Lung (tissue), 12 donors: ENCODE data around the gene FAM184A. TPM values are rescaled to one million over a fixed set of nuclear protein-coding genes. Genes with fewer than 3 reads are reported as not detected.

Source experiments
- ATAC-seq: fragments of 200-7000 bp; cut with Tn5 transposase; one replicate; pipeline ENCODE4 v1.9.1; 2020; ENCODE audit warnings: moderate number of reproducible peaks; ENCODE audit not compliant: insufficient read depth, low FRiP score
- DNase-seq, 3 donors: peaks; one replicate each; pipeline ENCODE4 v3.0.0-alpha.2; 2013 to 2017
- H3K27ac ChIP-seq, 2 donors: one replicate each; pipeline ENCODE4 v1.5.1; 2013; ENCODE audit warnings: mild to moderate bottlenecking in 2 of 2, moderate library complexity in 2 of 2, control low read depth in 1 of 2, inconsistent platforms in 1 of 2, low read depth in 1 of 2, low read length in 1 of 2
- H3K27me3 ChIP-seq, 3 donors: one replicate each; pipeline ENCODE4 v1.5.1; 2013; ENCODE audit warnings: low read length in 2 of 3; ENCODE audit not compliant: control insufficient read depth in 3 of 3, insufficient read depth in 3 of 3
- H3K36me3 ChIP-seq, 4 donors: one replicate each; pipeline ENCODE4 v1.5.1; 2013; ENCODE audit warnings: low read length in 4 of 4, mild to moderate bottlenecking in 1 of 4, moderate library complexity in 1 of 4; ENCODE audit not compliant: control insufficient read depth in 4 of 4, insufficient read depth in 4 of 4
- H3K4me1 ChIP-seq, 5 donors: one replicate each; pipeline ENCODE4 v1.5.1; 2013; ENCODE audit warnings: low read length in 5 of 5, mild to moderate bottlenecking in 2 of 5, moderate library complexity in 1 of 5; ENCODE audit not compliant: control insufficient read depth in 5 of 5, insufficient read depth in 5 of 5
- H3K4me3 ChIP-seq: one replicate; pipeline ENCODE4 v1.5.1; 2013; ENCODE audit warnings: mild to moderate bottlenecking, control low read depth, moderate library complexity
- H3K9ac ChIP-seq, 2 donors: one replicate each; pipeline ENCODE4 v1.5.1; 2013; ENCODE audit warnings: low read length in 2 of 2, control low read depth in 1 of 2; ENCODE audit not compliant: insufficient read depth in 1 of 2
- H3K9me3 ChIP-seq, 4 donors: one replicate each; pipeline ENCODE4 v1.5.1; 2013; ENCODE audit warnings: low read length in 3 of 4, mild to moderate bottlenecking in 1 of 4, moderate library complexity in 1 of 4; ENCODE audit not compliant: control insufficient read depth in 4 of 4, insufficient read depth in 3 of 4
- CTCF ChIP-seq: IDR thresholded peaks from 2 replicates; pipeline ENCODE4 v1.5.1; 2012; ENCODE audit warnings: mild to moderate bottlenecking; ENCODE audit errors: control extremely low read depth, extremely low read depth
- WGBS, 2 donors: extraction: QIAGEN DNeasy Blood & Tissue Kit; methylation state at CpG; one replicate each; pipeline ENCODE4 v1.1.7; 2013; 5-methylcytosine and 5-hydroxymethylcytosine counted together
- polyA plus RNA-seq, 2 donors: library from polyadenylated mRNA; stranded (reverse); fragments of 200-250 nt; gene quantifications; one replicate each; pipeline ENCODE4 v1.2.1, GENCODE V29; 2013
- total RNA-seq, 2 donors: library from RNA; depleted of rRNA in 1 of 2; stranded (reverse); fragments of >200 nt in 1 of 2; gene quantifications; one replicate each; pipeline ENCODE4 v1.2.1, GENCODE V29; 2014 to 2021
- donor health status: control.
- donor health status: control.
- donor health status: Bipolar disorder and iron deficiency.
- donor health status: healthy.
- donor health status: DM: yes; HTN: yes; CAD: no.

Gene FAM184A
- total and polyA plus RNA-seq, 4 donors: 4.4 to 63.4 (median 22.7) TPM

- no peak for TF ChIP-seq CTCF
- 30 to 62% methylated on average over 3 of the region's 3 CpGs for WGBS, 2 donors
- no peak for ATAC-seq
Measured at GRCh38 chr6:119077391-119077642, 1.1 kb downstream of the FAM184A start.

GRCh38 chr6:119076576-119077390 is 1.7 kb downstream of the FAM184A start:
- peak overlapping the region; percentile 9 to 69 for H3K9ac ChIP-seq
- TF ChIP-seq CTCF: no peak
- H3K9me3 ChIP-seq: no peaks in the 10 kb centered on the region
- no peaks in the 10 kb centered on the region for H3K36me3 ChIP-seq
- DNase-seq (peak in 1 of 3 donors; percentile 9), ATAC-seq (no peak)
- peaks cover 0 to 22% (median 3%) of the 10 kb centered on the region in 5 donors for H3K4me1 ChIP-seq
- H3K27me3 ChIP-seq: peaks cover 0 to 3% (median 0%) of the 10 kb centered on the region in 3 donors
- H3K27ac ChIP-seq: no peak overlapping the region
- whole genome bisulfite sequencing, 2 donors: 56 to 70% methylated on average over 7 of the region's 7 CpGs
- H3K4me3 ChIP-seq: no peak overlapping the region

More at GRCh38 chr6:119077391-119077642, 1.1 kb downstream of the FAM184A start:
- Histone ChIP-seq H3K36me3 (no peaks in the 10 kb centered on the region), H3K27me3 (peaks cover 0 to 3% (median 0%) of the 10 kb centered on the region in 3 donors), H3K4me3 (no peak overlapping the region), H3K9me3 (no peaks in the 10 kb centered on the region), H3K4me1 (peaks cover 0 to 22% (median 3%) of the 10 kb centered on the region in 5 donors), H3K27ac (no peak overlapping the region), H3K9ac (peak overlapping the region in 1 of 2 donors; percentile 69)
- no peak for DNase-seq

- no peak for TF ChIP-seq CTCF
- Histone ChIP-seq H3K27me3 (peaks cover 0 to 3% (median 0%) of the 10 kb centered on the region in 3 donors), H3K27ac (no peak overlapping the region), H3K9me3 (no peaks in the 10 kb centered on the region), H3K9ac (peak overlapping the region in 1 of 2 donors; percentile 39), H3K36me3 (no peaks in the 10 kb centered on the region), H3K4me3 (no peak overlapping the region), H3K4me1 (peaks cover 0 to 22% (median 3%) of the 10 kb centered on the region in 5 donors)
- ATAC-seq: no peak
- WGBS, 2 donors: 62 to 84% methylated on average over 5 of the region's 5 CpGs
- DNase-seq: peak in 1 of 3 donors; percentile 11
Measured at GRCh38 chr6:119076173-119076572, 2.3 kb downstream of the FAM184A start.
